ENCODE results near the gene CLDN9. TPM values are rescaled to one million over a fixed set of nuclear protein-coding genes. Genes with fewer than 3 reads are reported as not detected.

CLDN9 gene
- total and polyA plus RNA-seq, 9 of the 15 experiments (the other 6 are each of a cell fraction or from before 2014, with no cell fraction given) = 0.12 to 0.44 (median 0.22) TPM; not detected in 4

DNA sequence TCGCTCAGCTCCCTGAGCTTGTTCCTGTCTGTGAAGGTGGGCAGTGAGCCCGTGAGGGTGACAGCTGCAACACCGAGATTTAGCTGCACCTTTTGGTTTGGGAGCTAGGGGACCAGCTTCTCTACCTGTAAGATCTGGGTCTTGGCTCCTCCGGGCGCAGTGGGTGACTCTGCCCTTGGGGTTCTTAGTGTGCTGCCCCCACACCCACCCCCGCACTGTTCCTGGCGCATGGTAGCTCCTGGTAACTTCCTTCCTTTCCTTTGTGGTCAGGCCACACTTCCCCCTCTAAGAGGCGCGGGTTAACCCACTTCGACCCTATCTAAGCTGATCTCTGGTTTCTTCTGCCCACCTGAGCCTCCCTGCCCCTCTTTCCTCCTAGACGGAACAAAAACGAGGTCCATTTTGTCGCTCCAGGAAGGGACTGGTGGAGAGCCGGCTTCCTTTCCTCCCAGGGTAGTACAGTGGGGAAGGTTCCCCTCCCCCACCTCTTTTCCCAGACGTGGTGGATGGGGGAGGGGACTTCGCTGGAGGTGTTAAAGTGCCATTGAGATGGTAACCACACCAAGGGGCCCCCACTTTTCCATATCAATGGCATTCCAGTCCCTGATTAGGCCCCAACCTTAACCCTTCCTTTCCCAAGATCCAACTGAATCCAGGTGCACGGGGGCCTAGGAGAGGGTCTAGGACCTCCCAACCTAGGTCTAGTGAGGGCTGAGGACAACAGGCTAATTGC, 4.6 kb upstream of the CLDN9 start (continued):
- TF ChIP-seq U2AF2 (optimal IDR thresholded peaks at IDR 0.05; ENCODE audit: low read depth, low read length) (no peak), TCF7 (IDR thresholded peaks at IDR 0.05; ENCODE audit: borderline replicate concordance) (no peak), ZNF586 (CRISPR knock-in tag; conservative IDR thresholded peaks at IDR 0.05) (no peak), ZNF511 (CRISPR knock-in tag; IDR thresholded peaks at IDR 0.05) (no peak), SRSF1 (IDR thresholded peaks at IDR 0.05; ENCODE audit: low read depth, low read length) (no peak), BRD4 (IDR thresholded peaks at IDR 0.05) (no peak; the same call in 1 of the 2 replicates), ZNF766 (CRISPR knock-in tag; conservative IDR thresholded peaks at IDR 0.05) (peak; percentile 78; the same call in 1 of the 2 replicates), POLR2AphosphoS2 (IDR thresholded peaks at IDR 0.05; ENCODE audit: low read length) (no peak), RB1 (IDR thresholded peaks at IDR 0.05; ENCODE audit: low read depth) (no peak), DMBX1 (CRISPR knock-in tag; IDR thresholded peaks at IDR 0.05; ENCODE audit: borderline replicate concordance) (0 out of 2 replicates have a peak, but pooled peaks have one; percentile 28), BDP1 (IDR thresholded peaks at IDR 0.05; ENCODE audit: insufficient read depth, insufficient read length) (no peak), ZNF311 (CRISPR knock-in tag; IDR thresholded peaks at IDR 0.05) (0 out of 2 replicates have a peak, but pooled peaks have one; percentile 32), KAT7 (CRISPR knock-in tag; IDR thresholded peaks at IDR 0.05; ENCODE audit: borderline replicate concordance) (no peak), SETDB1 (IDR thresholded peaks at IDR 0.05; ENCODE audit: low read length) (no peak), PATZ1 (CRISPR knock-in tag; IDR thresholded peaks at IDR 0.05; ENCODE audit: borderline replicate concordance) (no peak), NFE2L1 (tag; IDR thresholded peaks at IDR 0.05; ENCODE audit: borderline replicate concordance, low read depth) (no peak), ZBTB8A (IDR thresholded peaks at IDR 0.05; ENCODE audit: partially characterized antibody) (no peak), RBM15 (IDR thresholded peaks at IDR 0.05; ENCODE audit: insufficient read depth, low read length) (no peak)
- TF ChIP-seq, protein P1, sequence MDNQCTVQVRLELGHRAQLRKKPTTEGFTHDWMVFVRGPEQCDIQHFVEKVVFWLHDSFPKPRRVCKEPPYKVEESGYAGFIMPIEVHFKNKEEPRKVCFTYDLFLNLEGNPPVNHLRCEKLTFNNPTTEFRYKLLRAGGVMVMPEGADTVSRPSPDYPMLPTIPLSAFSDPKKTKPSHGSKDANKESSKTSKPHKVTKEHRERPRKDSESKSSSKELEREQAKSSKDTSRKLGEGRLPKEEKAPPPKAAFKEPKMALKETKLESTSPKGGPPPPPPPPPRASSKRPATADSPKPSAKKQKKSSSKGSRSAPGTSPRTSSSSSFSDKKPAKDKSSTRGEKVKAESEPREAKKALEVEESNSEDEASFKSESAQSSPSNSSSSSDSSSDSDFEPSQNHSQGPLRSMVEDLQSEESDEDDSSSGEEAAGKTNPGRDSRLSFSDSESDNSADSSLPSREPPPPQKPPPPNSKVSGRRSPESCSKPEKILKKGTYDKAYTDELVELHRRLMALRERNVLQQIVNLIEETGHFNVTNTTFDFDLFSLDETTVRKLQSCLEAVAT (IDR thresholded peaks at IDR 0.05) = peak; percentile 57 to 68; a peak in 2 of 4 replicates
- TF ChIP-seq, protein P2, sequence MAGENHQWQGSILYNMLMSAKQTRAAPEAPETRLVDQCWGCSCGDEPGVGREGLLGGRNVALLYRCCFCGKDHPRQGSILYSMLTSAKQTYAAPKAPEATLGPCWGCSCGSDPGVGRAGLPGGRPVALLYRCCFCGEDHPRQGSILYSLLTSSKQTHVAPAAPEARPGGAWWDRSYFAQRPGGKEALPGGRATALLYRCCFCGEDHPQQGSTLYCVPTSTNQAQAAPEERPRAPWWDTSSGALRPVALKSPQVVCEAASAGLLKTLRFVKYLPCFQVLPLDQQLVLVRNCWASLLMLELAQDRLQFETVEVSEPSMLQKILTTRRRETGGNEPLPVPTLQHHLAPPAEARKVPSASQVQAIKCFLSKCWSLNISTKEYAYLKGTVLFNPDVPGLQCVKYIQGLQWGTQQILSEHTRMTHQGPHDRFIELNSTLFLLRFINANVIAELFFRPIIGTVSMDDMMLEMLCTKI (IDR thresholded peaks at IDR 0.05; ENCODE audit: partially characterized antibody) = no peak
- TF ChIP-seq, protein P3, sequence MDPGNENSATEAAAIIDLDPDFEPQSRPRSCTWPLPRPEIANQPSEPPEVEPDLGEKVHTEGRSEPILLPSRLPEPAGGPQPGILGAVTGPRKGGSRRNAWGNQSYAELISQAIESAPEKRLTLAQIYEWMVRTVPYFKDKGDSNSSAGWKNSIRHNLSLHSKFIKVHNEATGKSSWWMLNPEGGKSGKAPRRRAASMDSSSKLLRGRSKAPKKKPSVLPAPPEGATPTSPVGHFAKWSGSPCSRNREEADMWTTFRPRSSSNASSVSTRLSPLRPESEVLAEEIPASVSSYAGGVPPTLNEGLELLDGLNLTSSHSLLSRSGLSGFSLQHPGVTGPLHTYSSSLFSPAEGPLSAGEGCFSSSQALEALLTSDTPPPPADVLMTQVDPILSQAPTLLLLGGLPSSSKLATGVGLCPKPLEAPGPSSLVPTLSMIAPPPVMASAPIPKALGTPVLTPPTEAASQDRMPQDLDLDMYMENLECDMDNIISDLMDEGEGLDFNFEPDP (CRISPR knock-in tag; IDR thresholded peaks at IDR 0.05) = no peak
